K562 (cell line): ENCODE measurements around the gene RIOK3. TPM values are rescaled to one million over a fixed set of nuclear protein-coding genes. Genes with fewer than 3 reads are reported as not detected.

Source experiments
- ATAC-seq: fragments of 200-7000 bp; cut with Tn5 transposase; 3 replicates; pipeline ENCODE4 v1.9.1; 2020; ENCODE audit warnings: moderate library complexity
- BruUV-seq: library from RNA; stranded (reverse); fragments of 400-500 nt; replicated peaks from 2 replicates; lab custom pipeline; 2021; lab: Mats Ljungman, UMichigan
- CTCF ChIA-PET: fragments of 300-600 bp; formaldehyde crosslinking; extraction: SDS; loops from one replicate; lab custom pipeline; 2021; ENCODE audit warnings: low intra/inter-chr PET ratio; lab: Yijun Ruan, JAX
- POLR2A ChIA-PET: fragments of 300-600, 350-650 bp; sonication (Branson Sonifier 250); formaldehyde crosslinking; extraction: SDS; loops from one replicate; lab custom pipeline; 2021; ENCODE audit warnings: antibody characterized with exemption, inconsistent platforms; lab: Yijun Ruan, JAX
- DNase-seq, 4 experiments: peaks; one replicate each; pipeline versions ENCODE4 v3.0.0 to v3.0.0-alpha.2; 2011 to 2018; ENCODE audit warnings: low spot score in 3 of 4, mixed read lengths in 3 of 4; ENCODE audit errors: extremely low read depth in 1 of 4
- FAIRE-seq: peaks from 2 replicates; lab custom pipeline; 2011; peaks lifted over from hg19 to GRCh38; lab: Jason Lieb, UNC
- H2AFZ ChIP-seq: 2 replicates; pipeline ENCODE4 v1.6.0; 2011; ENCODE audit warnings: low read depth, low read length, control low read depth, inconsistent platforms
- H3K27ac ChIP-seq: fragments of 200-600 bp; 3 replicates; pipeline ENCODE4 v1.8.0; 2011; ENCODE audit warnings: low read depth, mild to moderate bottlenecking, control low read depth, inconsistent platforms, low read length, moderate library complexity, mixed read lengths; ENCODE audit errors: extremely low read depth
- H3K27me3 ChIP-seq, 2 experiments: fragments of 300-600 bp in 1 of 2; 2 replicates in 1 of 2; 3 replicates in 1 of 2; pipeline versions ENCODE4 v1.6.0 to v1.8.0; 2011; ENCODE audit warnings: inconsistent platforms in 2 of 2, low read length in 2 of 2, mild to moderate bottlenecking in 1 of 2, mixed read lengths in 1 of 2, moderate library complexity in 1 of 2; ENCODE audit not compliant: control insufficient read depth in 2 of 2, insufficient read depth in 2 of 2
- H3K36me3 ChIP-seq: fragments of 300-600 bp; 3 replicates; pipeline ENCODE4 v1.8.0; 2011; ENCODE audit warnings: mild to moderate bottlenecking, low read length, inconsistent platforms; ENCODE audit not compliant: control insufficient read depth, insufficient read depth
- H3K4me1 ChIP-seq, 2 experiments: fragments of 200-600 bp in 1 of 2; replicated peaks in 1 of 2; 2 replicates in 1 of 2; 3 replicates in 1 of 2; pipeline versions ENCODE4 v1.5.1 to v1.8.0; 2011; ENCODE audit warnings: inconsistent platforms in 2 of 2, low read length in 2 of 2, mild to moderate bottlenecking in 1 of 2, mixed read lengths in 1 of 2, moderate library complexity in 1 of 2; ENCODE audit not compliant: control insufficient read depth in 2 of 2, insufficient read depth in 2 of 2
- H3K4me2 ChIP-seq: 2 replicates; pipeline ENCODE4 v1.6.1; 2011; ENCODE audit warnings: low read length, control low read depth, inconsistent platforms, mixed read lengths; ENCODE audit not compliant: insufficient read depth
- H3K4me3 ChIP-seq: fragments of 200-600 bp; sonication (generic), shearing (Covaris generic); 2 replicates; pipeline ENCODE4 v1.5.1; 2016; ENCODE audit warnings: control low read depth, inconsistent platforms
- H3K79me2 ChIP-seq: fragments of 200-600 bp; 3 replicates; pipeline ENCODE4 v1.8.0; 2011; ENCODE audit warnings: low read length, inconsistent platforms; ENCODE audit not compliant: control insufficient read depth, insufficient read depth
- H3K9ac ChIP-seq, 2 experiments: 2 replicates each; pipeline versions ENCODE4 v1.6.0 to v1.6.1; 2011; ENCODE audit warnings: low read depth in 2 of 2, low read length in 2 of 2, control low read depth in 1 of 2, inconsistent platforms in 1 of 2, mild to moderate bottlenecking in 1 of 2, mixed read lengths in 1 of 2; ENCODE audit not compliant: insufficient read depth in 1 of 2
- H3K9me1 ChIP-seq: one replicate; pipeline ENCODE4 v1.6.0; 2011; ENCODE audit warnings: inconsistent platforms, mild to moderate bottlenecking, low read length, moderate library complexity; ENCODE audit not compliant: control insufficient read depth, insufficient read depth
- H3K9me3 ChIP-seq: replicated peaks from 2 replicates; pipeline ENCODE4 v1.5.1; 2011; ENCODE audit warnings: low read depth, low read length, inconsistent platforms; ENCODE audit not compliant: control insufficient read depth, insufficient read depth
- H4K20me1 ChIP-seq: replicated peaks from 2 replicates; pipeline ENCODE4 v1.6.1; 2011; ENCODE audit warnings: low read length, inconsistent platforms, mixed read lengths; ENCODE audit not compliant: control insufficient read depth, insufficient read depth
- CEBPB ChIP-seq: fragments of 450-650 bp; IDR thresholded peaks from 2 replicates; pipeline ENCODE4 v1.6.1; 2016; ENCODE audit warnings: missing genetic modification characterization, missing compliant biosample characterization
- CEBPG ChIP-seq, 3 experiments: fragments of 200-800 bp in 1 of 3; sonication (Bioruptor generic) in 1 of 3; sonication (generic) in 1 of 3; formaldehyde crosslinking in 1 of 3; IDR thresholded peaks in 2 of 3; conservative IDR thresholded peaks in 1 of 3; 2 replicates each; pipeline versions ENCODE4 v1.6.1 to v1.8.0; 2016 to 2022; ENCODE audit warnings: missing compliant biosample characterization in 2 of 3, missing genetic modification characterization in 2 of 3, mild to moderate bottlenecking in 1 of 3, missing genetic modification reagents in 1 of 3
- GTF2B ChIP-seq: IDR thresholded peaks from 2 replicates; pipeline ENCODE4 v1.6.1; 2011; ENCODE audit not compliant: insufficient read length; ENCODE audit errors: extremely low read depth
- PML ChIP-seq: IDR thresholded peaks from 2 replicates; pipeline ENCODE4 v1.6.1; 2012; ENCODE audit warnings: low read length, inconsistent platforms
- ZNF277 ChIP-seq: fragments of 250-450 bp; sonication (Bioruptor Pico); IDR thresholded peaks from 2 replicates; pipeline ENCODE4 v1.8.0; 2022; ENCODE audit warnings: inconsistent platforms, mild to moderate bottlenecking, moderate library complexity, borderline replicate concordance
- WGBS: fragments of 100-300 bp; shearing (Covaris generic); methylation state at CpG from one replicate; pipeline ENCODE4 v1.1.6; 2016; ENCODE audit warnings: low coverage, mixed read lengths; ENCODE audit not compliant: insufficient coverage; ENCODE audit errors: missing lambda C conversion rate; 5-methylcytosine and 5-hydroxymethylcytosine counted together
- in situ Hi-C: fragments of 300-500 bp; cut with MboI; formaldehyde crosslinking; loops from 4 replicates; pipeline ENCODE4 v1.15.0; 2018; ENCODE audit warnings: inconsistent platforms, mixed read lengths
- intact Hi-C: fragments of 100-400 bp; cut with micrococcal nuclease; formaldehyde crosslinking; loops from 2 replicates; pipeline ENCODE4 v1.14.2; 2022
- polyA plus RNA-seq, 8 experiments: library from polyadenylated mRNA; depleted of rRNA in 4 of 8; stranded (reverse) in 5 of 8; unstranded in 3 of 8; fragments of >200 nt; fragmentation: Nextera tagmentation in 2 of 8; fragmentation: Illumina TruSeq in 1 of 8; extraction: Ambion mirVana in 2 of 8; extraction: Trizol in 1 of 8; gene quantifications; 2 replicates each; pipeline versions ENCODE4 v1.2.1 to v1.2.3, GENCODE V29; 2011 to 2014; ENCODE audit warnings: inconsistent platforms in 1 of 8, missing spikeins in 1 of 8
- total RNA-seq, 7 experiments: library from RNA; depleted of rRNA in 6 of 7; stranded (reverse); fragments of >200 nt in 6 of 7; fragmentation: Illumina TruSeq in 2 of 7; extraction: Trizol in 2 of 7; gene quantifications; 2 replicates each; pipeline versions ENCODE4 v1.2.1 to v1.2.3, GENCODE V29; 2011 to 2021; ENCODE audit warnings: low replicate concordance in 1 of 7

RIOK3 gene
- total and polyA plus RNA-seq, 9 of the 15 experiments (the other 6 are each of a cell fraction or from before 2014, with no cell fraction given): 21.4 to 89.5 (median 62.9) TPM

GRCh38 chr18:23462876-23463275 lies 9.8 kb downstream of the RIOK3 start:
- POLR2A ChIA-PET: interaction anchor here (0.8 to 2.6 kb wide), 4 partner anchors 8 to 19 kb away, joined by 3 to 12 read pairs (median 6); partner anchors contain the start of gene RIOK3
- no peak overlapping the region for H2AFZ ChIP-seq
- no peak for FAIRE-seq
- in situ Hi-C loops: no loop called here
- H3K4me3 ChIP-seq: no peak overlapping the region
- WGBS: 91% methylated on average over 2 of the region's 2 CpGs
- TF ChIP-seq GTF2B (no peak), PML (no peak), CEBPG (CRISPR knock-in tag; IDR thresholded peaks at IDR 0.05) (no peak), CEBPG (tag; conservative IDR thresholded peaks at IDR 0.05 in 1 of 2, IDR thresholded peaks at IDR 0.05 in 1 of 2) (peak; percentile 28 to 42; a peak in 2 of 4 replicates), ZNF277 (no peak), CEBPB (tag) (peak; percentile 37; the same call in 1 of the 2 replicates)
- TF ChIP-seq, all 486 proteins: peak for 2
- Histone ChIP-seq H3K9ac (no peak overlapping the region), H3K4me1 (peaks cover 0 to 6% of the 10 kb centered on the region in 2 experiments; a peak in 1 of 5 replicates), H3K4me2 (no peak overlapping the region), H3K79me2 (peaks cover 41% of the 10 kb centered on the region), H3K9me1 (no peaks in the 10 kb centered on the region), H4K20me1 (peaks cover 38% of the 10 kb centered on the region), H3K36me3 (peaks cover 70% of the 10 kb centered on the region), H3K27ac (no peak overlapping the region), H3K9me3 (no peaks in the 10 kb centered on the region), H3K27me3 (no peaks in the 10 kb centered on the region)
- intact Hi-C loops: no loop called here
- CTCF ChIA-PET: interaction anchor here (0.7 kb wide), 1 partner anchor 20 kb away, joined by 5 read pairs; no protein-coding TSS in a partner anchor
- ATAC-seq (no peak), DNase-seq (no peak)
- BruUV-seq: no TSS peak
